Measurements from ENCODE around the gene RAD18. TPM values are rescaled to one million over a fixed set of nuclear protein-coding genes. Genes with fewer than 3 reads are reported as not detected.

Gene RAD18
- total and polyA plus RNA-seq, 4 donors = 1.2 to 9.0 (median 4.3) TPM

GRCh38 chr3:8942746-8943488 lies 20.4 kb downstream of the RAD18 start:
- no peak overlapping the region for H3K9ac ChIP-seq (ENCODE audit: low read depth in 1 of 2, low read length in 2 of 2)
- no peak for TF ChIP-seq EGR1 (IDR thresholded peaks at IDR 0.05; ENCODE audit: low read depth in 2 of 2)
- no peak for TF ChIP-seq TAF1 (conservative IDR thresholded peaks at IDR 0.05)
- TF ChIP-seq JUND (IDR thresholded peaks at IDR 0.05) = no peak
- no peak for TF ChIP-seq HNF4G (IDR thresholded peaks at IDR 0.05)
- TF ChIP-seq GABPA (IDR thresholded peaks at IDR 0.05 in 1 of 2, conservative IDR thresholded peaks at IDR 0.05 in 1 of 2) = no peak
- TF ChIP-seq REST (IDR thresholded peaks at IDR 0.05) = no peak
- no peak for TF ChIP-seq FOXA2 (IDR thresholded peaks at IDR 0.05)
- TF ChIP-seq SP1 (IDR thresholded peaks at IDR 0.05) = no peak
- TF ChIP-seq FOXA1 (IDR thresholded peaks at IDR 0.05) = no peak
- no peak for TF ChIP-seq CTCF (IDR thresholded peaks at IDR 0.05; ENCODE audit: low read depth, low read length, missing input control)
- no peak for TF ChIP-seq YY1 (IDR thresholded peaks at IDR 0.05)
- TF ChIP-seq NR2F2 (IDR thresholded peaks at IDR 0.05) = no peak
- TF ChIP-seq MAX (IDR thresholded peaks at IDR 0.05) = no peak
- no peak for DNase-seq (ENCODE audit: low spot score)
- no peaks in the 10 kb centered on the region for H3K4me1 ChIP-seq (ENCODE audit: control insufficient read depth in 4 of 4, insufficient read depth in 4 of 4, low read length in 3 of 4)
- H3K4me3 ChIP-seq (ENCODE audit: low read depth in 1 of 3, low read length in 3 of 3) = no peak overlapping the region
- WGBS = 88% methylated on average over 4 of the region's 4 CpGs
- H3K27ac ChIP-seq (ENCODE audit: low read depth in 1 of 2, low read length in 2 of 2) = no peak overlapping the region
- H3K27me3 ChIP-seq (ENCODE audit: control insufficient read depth in 4 of 4, insufficient read depth in 4 of 4, low read length in 3 of 4) = no peaks in the 10 kb centered on the region
- no peaks in the 10 kb centered on the region for H3K9me3 ChIP-seq (ENCODE audit: control insufficient read depth in 4 of 4, low read length in 3 of 4)
- H3K36me3 ChIP-seq (ENCODE audit: control insufficient read depth in 4 of 4, insufficient read depth in 3 of 4, low read depth in 1 of 4, low read length in 3 of 4) = peaks cover 1 to 8% (median 7%) of the 10 kb centered on the region in 4 donors

GRCh38 chr3:8942115-8942514 lies 21.2 kb downstream of the RAD18 start:
- H3K4me3 ChIP-seq (ENCODE audit: low read depth in 1 of 3, low read length in 3 of 3) = no peak overlapping the region
- no peak for DNase-seq (ENCODE audit: low spot score)
- H3K27ac ChIP-seq (ENCODE audit: low read depth in 1 of 2, low read length in 2 of 2) = no peak overlapping the region
- no peaks in the 10 kb centered on the region for H3K9me3 ChIP-seq (ENCODE audit: control insufficient read depth in 4 of 4, low read length in 3 of 4)
- no peaks in the 10 kb centered on the region for H3K27me3 ChIP-seq (ENCODE audit: control insufficient read depth in 4 of 4, insufficient read depth in 4 of 4, low read length in 3 of 4)
- no peaks in the 10 kb centered on the region for H3K4me1 ChIP-seq (ENCODE audit: control insufficient read depth in 4 of 4, insufficient read depth in 4 of 4, low read length in 3 of 4)
- WGBS = 98% methylated on average over 4 of the region's 4 CpGs
- no peak overlapping the region for H3K9ac ChIP-seq (ENCODE audit: low read depth in 1 of 2, low read length in 2 of 2)
- H3K36me3 ChIP-seq (ENCODE audit: control insufficient read depth in 4 of 4, insufficient read depth in 3 of 4, low read depth in 1 of 4, low read length in 3 of 4) = peaks cover 1 to 8% (median 7%) of the 10 kb centered on the region in 4 donors
- no peak for TF ChIP-seq MAX (IDR thresholded peaks at IDR 0.05)
- no peak for TF ChIP-seq EGR1 (IDR thresholded peaks at IDR 0.05; ENCODE audit: low read depth in 2 of 2)
- no peak for TF ChIP-seq JUND (IDR thresholded peaks at IDR 0.05)
- no peak for TF ChIP-seq HNF4G (IDR thresholded peaks at IDR 0.05)
- no peak for TF ChIP-seq HNF4A (conservative IDR thresholded peaks at IDR 0.05)
- TF ChIP-seq FOXA2 (IDR thresholded peaks at IDR 0.05) = no peak
- no peak for TF ChIP-seq SP1 (IDR thresholded peaks at IDR 0.05)
- TF ChIP-seq REST (IDR thresholded peaks at IDR 0.05) = no peak
- no peak for TF ChIP-seq RXRA (IDR thresholded peaks at IDR 0.05)
- no peak for TF ChIP-seq YY1 (IDR thresholded peaks at IDR 0.05)
- no peak for TF ChIP-seq TAF1 (conservative IDR thresholded peaks at IDR 0.05)
- TF ChIP-seq CTCF (IDR thresholded peaks at IDR 0.05; ENCODE audit: low read depth, low read length, missing input control) = no peak
- no peak for TF ChIP-seq RAD21 (IDR thresholded peaks at IDR 0.05)
- no peak for TF ChIP-seq GABPA (IDR thresholded peaks at IDR 0.05 in 1 of 2, conservative IDR thresholded peaks at IDR 0.05 in 1 of 2)
- TF ChIP-seq ATF3 (IDR thresholded peaks at IDR 0.05) = no peak
- TF ChIP-seq FOXA1 (IDR thresholded peaks at IDR 0.05) = no peak

Measured in liver (tissue), 9 donors.